Stimulated activated CD4-positive, alpha-beta T cell treated with anti-CD3 and anti-CD28 coated beads, Interleukin-4, amount 100 ng/mL, for 1 hour (primary cell): ENCODE results near the gene PRSS16.

Experiments used
- DNase-seq: peaks from one replicate; pipeline ENCODE4 v3.0.0-alpha.2; 2020

The PRSS16 gene

GRCh38 chr6:27288136-27289044 is 40.9 kb downstream of the PRSS16 start:
- no peak for DNase-seq

GRCh38 chr6:27290065-27290849 is 42.8 kb downstream of the PRSS16 start:
- DNase-seq, result no peak

- no peak for DNase-seq
Measured at GRCh38 chr6:27290850-27291208, 43.3 kb downstream of the PRSS16 start.

GRCh38 chr6:27293436-27294098 is 46.1 kb downstream of the PRSS16 start:
- no peak for DNase-seq

- DNase-seq, result no peak
Measured at GRCh38 chr6:27294409-27294808, 46.9 kb downstream of the PRSS16 start.

GRCh38 chr6:27295301-27296079 is 48.0 kb downstream of the PRSS16 start:
- no peak for DNase-seq

GRCh38 chr6:27296106-27296783 is 48.7 kb downstream of the PRSS16 start:
- DNase-seq, result no peak

GRCh38 chr6:27297484-27297856 is 50.0 kb downstream of the PRSS16 start:
- no peak for DNase-seq

GRCh38 chr6:27297857-27298730 is 50.6 kb downstream of the PRSS16 start:
- DNase-seq, result no peak

GRCh38 chr6:27303613-27304272 is 56.2 kb downstream of the PRSS16 start:
- no peak for DNase-seq
